ENCODE data around the gene BEND6. TPM values are rescaled to one million over a fixed set of nuclear protein-coding genes. Genes with fewer than 3 reads are reported as not detected.

BEND6 gene
- total RNA-seq, result under 0.01 and 0.11 TPM in 2 replicates

DNA sequence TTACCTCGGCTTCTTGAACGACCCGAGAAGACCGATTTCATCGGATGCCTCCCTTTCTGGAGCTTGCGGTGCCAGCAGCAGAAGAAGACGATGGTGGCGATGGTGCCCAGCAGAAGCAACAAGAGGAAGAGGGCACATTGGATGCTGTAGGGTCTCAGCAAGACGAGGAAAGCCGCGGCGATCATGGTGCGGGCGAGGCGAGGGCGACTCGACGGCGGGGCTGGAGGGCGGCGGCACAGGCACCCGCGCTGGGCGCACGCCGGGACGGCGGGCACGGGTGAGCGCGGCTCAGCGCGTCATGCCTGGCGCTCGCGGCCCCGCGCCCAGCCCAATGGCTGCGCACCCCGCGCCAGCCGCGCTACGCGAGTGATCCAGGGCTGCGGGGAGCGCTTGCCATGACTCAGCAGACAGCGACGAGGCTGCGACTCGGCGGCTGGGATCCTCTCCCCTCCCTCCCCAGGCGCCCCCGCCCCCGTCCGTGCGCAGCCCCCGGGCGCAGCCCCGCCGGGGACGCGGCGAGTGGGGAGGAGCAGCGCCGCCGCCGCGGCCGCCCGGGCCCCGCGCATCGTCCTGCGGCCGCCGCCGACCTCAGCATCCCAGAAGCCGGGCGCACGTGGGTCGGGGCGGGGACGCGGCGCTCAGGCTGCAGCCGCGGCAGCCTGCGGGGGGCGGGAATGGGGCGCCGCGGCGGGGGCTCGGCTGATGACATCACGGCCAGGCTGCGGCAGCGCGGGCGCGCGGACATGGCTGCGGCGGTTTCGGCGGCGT is at the start of gene BEND6:
Gene BEND6, plus strand, starts transcription at position 705 of the 768 bp plus-strand sequence. CDS start 26,704 bp downstream, outside the sequence.

DNA sequence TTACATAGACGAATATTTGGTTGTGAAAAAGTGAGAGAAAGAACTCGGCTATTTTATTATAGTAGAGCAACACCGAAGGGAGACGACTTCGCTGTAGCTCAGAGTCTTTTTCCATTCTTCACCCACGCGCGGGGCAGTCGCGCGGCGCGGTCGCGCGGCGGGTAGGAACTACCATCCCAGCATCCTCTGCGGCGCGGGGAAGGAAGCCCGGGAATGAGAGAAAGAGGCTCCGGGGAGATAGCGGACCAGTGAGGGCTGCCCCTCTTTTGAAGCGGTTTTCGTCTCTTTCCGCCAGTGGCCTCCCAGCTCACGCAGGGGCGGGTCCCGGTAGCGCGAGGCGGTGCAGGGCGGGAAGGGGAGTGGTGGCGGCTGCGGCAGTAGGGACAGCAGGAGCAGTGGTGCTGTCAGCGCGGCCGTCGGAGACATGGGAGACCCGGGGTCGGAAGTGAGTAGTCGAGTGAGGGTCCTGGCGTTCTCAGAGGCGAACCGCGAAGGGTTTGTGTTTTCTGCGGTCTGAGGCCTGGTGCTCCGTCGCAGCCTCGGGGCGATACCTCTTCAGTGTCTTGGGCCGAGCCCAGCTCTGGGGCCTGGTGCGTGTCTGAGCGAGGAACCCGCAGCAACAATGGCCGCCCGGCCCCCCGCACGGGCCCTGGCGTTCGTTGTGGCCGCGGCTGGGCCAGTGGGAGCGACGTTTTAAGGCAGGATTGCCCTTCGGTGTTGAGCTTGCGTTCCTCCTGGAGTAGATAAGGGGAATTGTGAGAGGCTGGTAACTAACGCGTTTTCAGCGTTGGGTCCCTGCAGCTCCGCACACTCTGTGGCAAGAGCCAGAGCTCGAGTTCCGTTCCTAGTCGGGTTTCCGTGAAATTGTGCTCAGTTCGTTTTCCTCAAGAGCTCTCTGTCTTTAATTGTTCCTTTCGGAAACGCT is 91.7 kb downstream of the BEND6 start, which contains the start of gene KIAA1586:
Gene KIAA1586, plus strand, starts transcription at position 362 of the 925 bp plus-strand sequence. Its CDS starts 63 bp downstream, at position 425.

Other genes starting within 250 kb of the BEND6 start
- gene KIAA1586, start 91.6 kb downstream of the BEND6 start, total RNA-seq, result 13.9 and 21.2 TPM in 2 replicates
- 55.8 and 61.2 TPM in 2 replicates for gene ZNF451, start 135.1 kb downstream of the BEND6 start, total RNA-seq
- gene BAG2, start 217.2 kb downstream of the BEND6 start, total RNA-seq, result 0.33 and 0.43 TPM in 2 replicates